Keratinocyte (primary cell): ENCODE measurements around the gene UNG. TPM values are rescaled to one million over a fixed set of nuclear protein-coding genes. Genes with fewer than 3 reads are reported as not detected.

Experiments
- DNase-seq: peaks from one replicate; pipeline ENCODE4 v3.0.0-alpha.2; 2011; ENCODE audit warnings: low read depth, missing footprints, low spot score
- FAIRE-seq: peaks from 2 replicates; lab custom pipeline; 2011; peaks lifted over from hg19 to GRCh38; lab: Jason Lieb, UNC
- H2AFZ ChIP-seq: 2 replicates; pipeline ENCODE4 v1.6.0; 2012; ENCODE audit warnings: low read length, control low read depth, inconsistent platforms; ENCODE audit not compliant: control insufficient read depth
- H3K27ac ChIP-seq: 2 replicates; pipeline ENCODE4 v1.5.1; 2011; ENCODE audit warnings: low read length; ENCODE audit not compliant: control insufficient read depth, insufficient read depth
- H3K27me3 ChIP-seq: 3 replicates; pipeline ENCODE4 v1.6.0; 2011; ENCODE audit warnings: low read length; ENCODE audit not compliant: control insufficient read depth, insufficient read depth; ENCODE audit errors: extremely low read depth
- H3K36me3 ChIP-seq, 2 experiments: 2 replicates in 1 of 2; 3 replicates in 1 of 2; pipeline ENCODE4 v1.5.1; 2011; ENCODE audit warnings: low read length in 2 of 2, mild to moderate bottlenecking in 1 of 2; ENCODE audit not compliant: control insufficient read depth in 2 of 2, insufficient read depth in 2 of 2; ENCODE audit errors: extremely low read depth in 1 of 2
- H3K4me1 ChIP-seq: 3 replicates; pipeline ENCODE4 v1.5.1; 2011; ENCODE audit warnings: low read length; ENCODE audit not compliant: control insufficient read depth, insufficient read depth; ENCODE audit errors: extremely low read depth
- H3K4me2 ChIP-seq: 3 replicates; pipeline ENCODE4 v1.6.0; 2011; ENCODE audit warnings: low read depth, low read length; ENCODE audit not compliant: control insufficient read depth, insufficient read depth; ENCODE audit errors: extremely low read depth
- H3K4me3 ChIP-seq, 3 experiments: fragments of 200-600 bp in 1 of 3; sonication (generic) in 1 of 3; 2 replicates in 2 of 3; 3 replicates in 1 of 3; pipeline ENCODE4 v1.5.1; 2011 to 2016; ENCODE audit warnings: low read length in 3 of 3, mild to moderate bottlenecking in 3 of 3, control low read depth in 2 of 3, inconsistent platforms in 1 of 3, low read depth in 1 of 3, mixed read lengths in 1 of 3, mixed run types in 1 of 3, moderate library complexity in 1 of 3; ENCODE audit not compliant: control insufficient read depth in 2 of 3, insufficient read depth in 2 of 3; ENCODE audit errors: extremely low read depth in 1 of 3
- H3K79me2 ChIP-seq: 2 replicates; pipeline ENCODE4 v1.6.0; 2012; ENCODE audit warnings: low read length; ENCODE audit not compliant: control insufficient read depth, insufficient read depth
- H3K9ac ChIP-seq: 3 replicates; pipeline ENCODE4 v1.6.0; 2011; ENCODE audit warnings: low read length; ENCODE audit not compliant: control insufficient read depth, insufficient read depth; ENCODE audit errors: extremely low read depth
- H3K9me1 ChIP-seq: 3 replicates; pipeline ENCODE4 v1.6.0; 2011; ENCODE audit warnings: low read length; ENCODE audit not compliant: control insufficient read depth, insufficient read depth; ENCODE audit errors: extremely low read depth
- H3K9me3 ChIP-seq: 2 replicates; pipeline ENCODE4 v1.5.1; 2012; ENCODE audit warnings: low read depth, low read length; ENCODE audit not compliant: control insufficient read depth
- H4K20me1 ChIP-seq: 3 replicates; pipeline ENCODE4 v1.6.0; 2011; ENCODE audit warnings: low read length; ENCODE audit not compliant: control insufficient read depth, insufficient read depth; ENCODE audit errors: extremely low read depth
- CTCF ChIP-seq, 3 experiments: IDR thresholded peaks in 1 of 3; conservative IDR thresholded peaks in 1 of 3; optimal IDR thresholded peaks in 1 of 3; 2 replicates in 2 of 3; 3 replicates in 1 of 3; pipeline versions ENCODE3 to v1.5.1; 2011; ENCODE audit warnings: low read length in 3 of 3, mild to moderate bottlenecking in 3 of 3, moderate library complexity in 2 of 3, control low read depth in 1 of 3, inconsistent platforms in 1 of 3; ENCODE audit not compliant: insufficient read depth in 2 of 3; ENCODE audit errors: extremely low read depth in 1 of 3
- EZH2 ChIP-seq: IDR thresholded peaks from one replicate; pipeline ENCODE4 v1.6.1; 2012; ENCODE audit warnings: inconsistent platforms, mild to moderate bottlenecking, low read length, moderate library complexity
- dilution Hi-C: fragments of 300-500 bp; cut with MboI; formaldehyde crosslinking; loops from one replicate; pipeline ENCODE4 v1.7.0; 2020; ENCODE audit warnings: low sequenced_read_pairs; ENCODE audit not compliant: extremely low pct_ligation_motif_present
- polyA plus RNA-seq, 5 experiments: library from polyadenylated mRNA; depleted of rRNA in 3 of 5; stranded (reverse) in 3 of 5; stranded (forward) in 1 of 5; unstranded in 1 of 5; fragments of >200 nt; gene quantifications; 1 replicate in 1 of 5; 2 replicates in 3 of 5; 3 replicates in 1 of 5; pipeline versions ENCODE4 v1.2.1 to v1.2.3, GENCODE V29; 2011 to 2012; ENCODE audit warnings: missing spikeins in 2 of 5, low read depth in 1 of 5, low replicate concordance in 1 of 5

UNG gene
- polyA plus RNA-seq, 1 donor (not counting 4 experiments of a cell fraction or from before 2014, with no cell fraction given) = 26.3 TPM

GRCh38 chr12:109137055-109137454, 39.7 kb downstream of the UNG start:
- H4K20me1 ChIP-seq = no peaks in the 10 kb centered on the region
- H3K9ac ChIP-seq = no peak overlapping the region
- H3K27me3 ChIP-seq = peaks cover 6% of the 10 kb centered on the region
- no peaks in the 10 kb centered on the region for H3K9me3 ChIP-seq
- no peak overlapping the region for H3K27ac ChIP-seq
- no peak overlapping the region for H2AFZ ChIP-seq
- H3K36me3 ChIP-seq = no peaks in the 10 kb centered on the region
- H3K9me1 ChIP-seq = no peaks in the 10 kb centered on the region
- TF ChIP-seq EZH2 (no peak), CTCF (optimal IDR thresholded peaks at IDR 0.05 in 1 of 3, IDR thresholded peaks at IDR 0.05 in 1 of 3, conservative IDR thresholded peaks at IDR 0.05 in 1 of 3; ENCODE audit: extremely low read depth in 1 of 3, insufficient read depth in 2 of 3, low read length in 3 of 3) (no peak)
- no peaks in the 10 kb centered on the region for H3K79me2 ChIP-seq
- dilution Hi-C loops = no loop called here
- DNase-seq (no peak), FAIRE-seq (no peak)
- no peaks in the 10 kb centered on the region for H3K4me1 ChIP-seq
- no peak overlapping the region for H3K4me2 ChIP-seq
- H3K4me3 ChIP-seq = no peak overlapping the region

- FAIRE-seq = no peak
- Histone ChIP-seq H4K20me1 (no peaks in the 10 kb centered on the region), H3K4me1 (no peaks in the 10 kb centered on the region), H3K27me3 (no peaks in the 10 kb centered on the region), H2AFZ (no peak overlapping the region), H3K9me3 (no peaks in the 10 kb centered on the region), H3K9ac (no peak overlapping the region), H3K4me3 (no peak overlapping the region), H3K36me3 (no peaks in the 10 kb centered on the region), H3K9me1 (no peaks in the 10 kb centered on the region), H3K79me2 (no peaks in the 10 kb centered on the region), H3K4me2 (no peak overlapping the region), H3K27ac (no peak overlapping the region)
- DNase-seq = no peak
- dilution Hi-C loops = no loop called here
- TF ChIP-seq CTCF (optimal IDR thresholded peaks at IDR 0.05 in 1 of 3, IDR thresholded peaks at IDR 0.05 in 1 of 3, conservative IDR thresholded peaks at IDR 0.05 in 1 of 3; ENCODE audit: extremely low read depth in 1 of 3, insufficient read depth in 2 of 3, low read length in 3 of 3) (no peak), EZH2 (no peak)
Observed at GRCh38 chr12:109139360-109139759, 42.0 kb downstream of the UNG start.
